ENCODE data around the gene HTR6.

GRCh38 chr1:19644681-19645410 lies 19.8 kb upstream of the HTR6 start:
- TF ChIP-seq EZH2 (IDR thresholded peaks at IDR 0.05; ENCODE audit: insufficient read depth, poor library complexity, severe bottlenecking) (no peak), EZH2phosphoT487 (IDR thresholded peaks at IDR 0.05; ENCODE audit: insufficient read depth, low read depth) (no peak)
